DND-41 (cell line): ENCODE data around the gene SMYD4.

Experiments used
- ATAC-seq: fragments of 200-7000 bp; cut with Tn5 transposase; 3 replicates; pipeline ENCODE4 v1.9.1; 2021; ENCODE audit warnings: low read depth; ENCODE audit not compliant: insufficient read depth
- DNase-seq: peaks from one replicate; pipeline ENCODE4 v3.0.0-alpha.2; 2020
- H2AFZ ChIP-seq: 2 replicates; pipeline ENCODE4 v1.6.0; 2012; ENCODE audit warnings: low read depth, low read length
- H3K27ac ChIP-seq: 2 replicates; pipeline ENCODE4 v1.5.1; 2012; ENCODE audit warnings: low read length, inconsistent platforms
- H3K27me3 ChIP-seq: fragments of 200-600 bp; sonication (generic); 2 replicates; pipeline ENCODE4 v1.6.0; 2012; ENCODE audit warnings: low read length, mild to moderate bottlenecking, inconsistent platforms; ENCODE audit not compliant: insufficient read depth, poor library complexity
- H3K36me3 ChIP-seq: 2 replicates; pipeline ENCODE4 v1.5.1; 2012; ENCODE audit warnings: low read length, inconsistent platforms; ENCODE audit not compliant: insufficient read depth
- H3K4me1 ChIP-seq: 2 replicates; pipeline ENCODE4 v1.5.1; 2012; ENCODE audit warnings: mild to moderate bottlenecking, low read length; ENCODE audit not compliant: insufficient read depth
- H3K4me2 ChIP-seq: 2 replicates; pipeline ENCODE4 v1.6.0; 2012; ENCODE audit warnings: mild to moderate bottlenecking, moderate library complexity, low read length, inconsistent platforms; ENCODE audit not compliant: insufficient read depth
- H3K4me3 ChIP-seq, 2 experiments: fragments of 200-600 bp in 1 of 2; shearing (Covaris generic) in 1 of 2; 2 replicates each; pipeline ENCODE4 v1.5.1; 2012 to 2016; ENCODE audit warnings: inconsistent platforms in 2 of 2, low read length in 2 of 2, mild to moderate bottlenecking in 2 of 2, low read depth in 1 of 2, moderate library complexity in 1 of 2
- H3K79me2 ChIP-seq: 2 replicates; pipeline ENCODE4 v1.6.0; 2012; ENCODE audit warnings: low read length, inconsistent platforms; ENCODE audit not compliant: insufficient read depth
- H3K9ac ChIP-seq: 2 replicates; pipeline ENCODE4 v1.6.0; 2012; ENCODE audit warnings: low read depth, mild to moderate bottlenecking, inconsistent platforms, low read length, moderate library complexity
- H3K9me3 ChIP-seq: 2 replicates; pipeline ENCODE4 v1.5.1; 2012; ENCODE audit warnings: low read length, moderate library complexity, mild to moderate bottlenecking, inconsistent platforms; ENCODE audit not compliant: insufficient read depth, severe bottlenecking
- H4K20me1 ChIP-seq: 2 replicates; pipeline ENCODE4 v1.6.0; 2012; ENCODE audit warnings: low read length; ENCODE audit not compliant: insufficient read depth
- EZH2 ChIP-seq: IDR thresholded peaks from 3 replicates; pipeline ENCODE4 v1.6.1; 2012; ENCODE audit warnings: borderline replicate concordance, low read depth, mild to moderate bottlenecking, moderate library complexity, low read length, inconsistent platforms; ENCODE audit not compliant: severe bottlenecking
- TF ChIP-seq, protein P1 (sequence below): IDR thresholded peaks from 2 replicates; pipeline ENCODE4 v1.5.1; 2012; ENCODE audit warnings: borderline replicate concordance, low read length, moderate library complexity, mild to moderate bottlenecking; ENCODE audit not compliant: poor library complexity, severe bottlenecking; ENCODE audit errors: extremely low read depth

Gene SMYD4

DNA sequence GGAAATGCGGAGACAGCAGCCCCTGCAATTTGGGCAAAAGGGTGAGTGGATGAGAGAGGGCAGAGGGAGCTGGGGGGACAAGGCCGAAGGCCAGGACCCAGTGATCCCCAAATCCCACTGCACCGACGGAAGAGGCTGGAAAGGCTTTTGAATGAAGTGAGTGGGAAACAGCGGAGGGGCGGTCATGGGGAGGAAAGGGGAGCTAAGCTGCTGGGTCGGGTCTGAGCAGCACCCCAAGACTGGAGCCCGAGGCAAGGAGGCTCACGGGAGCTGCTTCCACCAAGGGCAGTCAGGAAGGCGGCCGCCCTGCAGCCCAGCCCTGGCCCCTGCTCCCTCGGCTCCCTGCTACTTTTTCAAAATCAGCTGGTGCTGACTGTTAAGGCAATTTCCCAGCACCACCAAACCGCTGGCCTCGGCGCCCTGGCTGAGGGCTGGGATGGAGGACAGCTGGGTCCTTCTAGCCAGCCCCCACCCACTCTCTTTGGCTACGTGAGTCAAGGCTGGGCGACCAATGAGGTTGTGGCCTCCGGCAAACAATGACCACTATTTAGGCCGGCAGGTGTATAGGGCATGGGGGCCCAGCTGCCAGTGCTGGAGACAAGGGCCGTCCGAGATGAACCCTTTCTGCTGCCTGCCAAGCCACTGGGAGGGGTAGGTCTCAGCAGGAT is 67.3 kb downstream of the SMYD4 start:
- Histone ChIP-seq H3K36me3 (no peaks in the 10 kb centered on the region), H3K4me3 (no peak overlapping the region), H2AFZ (no peak overlapping the region), H3K9ac (no peak overlapping the region), H4K20me1 (no peaks in the 10 kb centered on the region), H3K9me3 (no peaks in the 10 kb centered on the region), H3K4me1 (peaks cover 27% of the 10 kb centered on the region), H3K27me3 (no peaks in the 10 kb centered on the region), H3K4me2 (no peak overlapping the region), H3K27ac (no peak overlapping the region), H3K79me2 (no peaks in the 10 kb centered on the region)
- ATAC-seq, result no peak
- no peak for TF ChIP-seq EZH2
- TF ChIP-seq, protein P1, sequence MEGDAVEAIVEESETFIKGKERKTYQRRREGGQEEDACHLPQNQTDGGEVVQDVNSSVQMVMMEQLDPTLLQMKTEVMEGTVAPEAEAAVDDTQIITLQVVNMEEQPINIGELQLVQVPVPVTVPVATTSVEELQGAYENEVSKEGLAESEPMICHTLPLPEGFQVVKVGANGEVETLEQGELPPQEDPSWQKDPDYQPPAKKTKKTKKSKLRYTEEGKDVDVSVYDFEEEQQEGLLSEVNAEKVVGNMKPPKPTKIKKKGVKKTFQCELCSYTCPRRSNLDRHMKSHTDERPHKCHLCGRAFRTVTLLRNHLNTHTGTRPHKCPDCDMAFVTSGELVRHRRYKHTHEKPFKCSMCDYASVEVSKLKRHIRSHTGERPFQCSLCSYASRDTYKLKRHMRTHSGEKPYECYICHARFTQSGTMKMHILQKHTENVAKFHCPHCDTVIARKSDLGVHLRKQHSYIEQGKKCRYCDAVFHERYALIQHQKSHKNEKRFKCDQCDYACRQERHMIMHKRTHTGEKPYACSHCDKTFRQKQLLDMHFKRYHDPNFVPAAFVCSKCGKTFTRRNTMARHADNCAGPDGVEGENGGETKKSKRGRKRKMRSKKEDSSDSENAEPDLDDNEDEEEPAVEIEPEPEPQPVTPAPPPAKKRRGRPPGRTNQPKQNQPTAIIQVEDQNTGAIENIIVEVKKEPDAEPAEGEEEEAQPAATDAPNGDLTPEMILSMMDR, result no peak
- DNase-seq, result no peak

DNA sequence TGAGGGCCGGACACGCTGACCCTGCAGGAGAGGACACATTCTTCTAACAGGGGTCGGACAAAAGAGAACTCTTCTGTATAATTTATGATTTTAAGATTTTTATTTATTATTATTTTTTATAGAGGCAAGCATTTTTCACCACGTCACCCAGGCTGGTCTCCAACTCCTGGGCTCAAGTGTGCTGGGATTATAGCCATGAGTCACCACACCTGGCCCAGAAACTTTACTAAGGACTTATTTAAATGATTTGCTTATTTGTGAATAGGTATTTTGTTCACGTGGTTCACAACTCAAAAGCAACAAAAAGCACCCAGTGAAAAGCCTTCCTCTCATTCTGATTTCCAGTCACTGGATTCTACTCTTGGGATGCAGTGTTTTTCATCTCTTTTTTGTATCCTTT is 70.2 kb downstream of the SMYD4 start:
- no peaks in the 10 kb centered on the region for H3K79me2 ChIP-seq
- DNase-seq (no peak), ATAC-seq (no peak)
- H3K4me2 ChIP-seq, result no peak overlapping the region
- H4K20me1 ChIP-seq, result no peaks in the 10 kb centered on the region
- H3K36me3 ChIP-seq, result no peaks in the 10 kb centered on the region
- H3K27me3 ChIP-seq, result no peaks in the 10 kb centered on the region
- no peak overlapping the region for H2AFZ ChIP-seq
- peaks cover 22% of the 10 kb centered on the region for H3K4me1 ChIP-seq
- H3K9ac ChIP-seq, result no peak overlapping the region
- no peaks in the 10 kb centered on the region for H3K9me3 ChIP-seq
- H3K27ac ChIP-seq, result no peak overlapping the region
- H3K4me3 ChIP-seq, result no peak overlapping the region
- no peak for TF ChIP-seq EZH2
- TF ChIP-seq, protein P1, result no peak

DNA sequence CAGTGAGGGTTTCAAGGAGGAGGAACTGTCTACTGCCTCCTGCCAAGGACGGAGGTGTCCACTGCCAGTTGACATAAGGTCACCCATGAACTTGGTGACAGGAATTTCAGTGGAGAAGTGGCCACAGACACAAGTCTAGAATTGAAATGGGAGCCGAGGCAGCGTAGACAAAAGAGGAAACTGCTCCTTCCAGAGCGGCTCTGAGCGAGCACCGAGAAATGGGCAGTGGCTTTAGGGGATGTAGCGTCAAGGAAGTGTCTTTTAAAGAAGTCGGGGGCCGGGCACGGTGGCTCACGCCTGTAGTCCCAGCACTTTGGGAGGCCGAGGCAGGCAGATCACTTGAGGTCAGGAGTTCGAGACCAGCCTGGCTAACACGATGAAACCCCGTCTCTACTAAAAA is 70.9 kb downstream of the SMYD4 start:
- no peak overlapping the region for H3K27ac ChIP-seq
- H3K9ac ChIP-seq, result no peak overlapping the region
- no peaks in the 10 kb centered on the region for H3K36me3 ChIP-seq
- no peaks in the 10 kb centered on the region for H3K79me2 ChIP-seq
- H3K4me3 ChIP-seq, result no peak overlapping the region
- no peaks in the 10 kb centered on the region for H3K27me3 ChIP-seq
- H4K20me1 ChIP-seq, result no peaks in the 10 kb centered on the region
- DNase-seq, result no peak
- no peak overlapping the region for H2AFZ ChIP-seq
- peaks cover 14% of the 10 kb centered on the region for H3K4me1 ChIP-seq
- TF ChIP-seq EZH2, result no peak
- TF ChIP-seq, protein P1, result no peak
- no peak overlapping the region for H3K4me2 ChIP-seq
- H3K9me3 ChIP-seq, result no peaks in the 10 kb centered on the region
- ATAC-seq, result no peak
